22Rv1 (cell line): ENCODE data around the gene RPS19BP1.

ENCODE experiments used
- ZFX ChIP-seq: fragments of 450-650 bp; IDR thresholded peaks from 2 replicates; pipeline ENCODE4 v1.6.1; 2017; ENCODE audit warnings: antibody characterized with exemption, borderline replicate concordance
- TF ChIP-seq, protein P1 (sequence below): fragments of 450-650 bp; IDR thresholded peaks from 2 replicates; pipeline ENCODE4 v1.5.1; 2017; ENCODE audit warnings: mild to moderate bottlenecking

DNA sequence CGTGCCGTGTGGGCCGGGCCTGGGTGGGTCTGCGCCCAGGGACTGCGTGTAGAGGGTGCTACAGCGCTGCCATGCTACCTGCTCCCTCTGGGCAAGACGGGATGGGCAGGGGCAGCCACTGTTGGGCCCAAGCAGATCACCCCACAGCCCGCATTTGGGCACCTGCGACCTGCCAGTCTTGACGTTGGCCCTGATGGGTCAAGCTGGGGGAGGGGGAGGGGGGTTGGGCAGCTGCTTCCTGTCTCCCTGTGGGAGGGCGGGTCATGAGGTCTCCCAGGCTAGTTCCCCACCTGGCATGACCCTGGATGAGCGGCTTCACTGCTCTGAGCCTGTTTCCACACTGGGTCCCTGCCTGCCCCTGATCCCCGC is 2.8 kb upstream of the RPS19BP1 start:
- TF ChIP-seq, protein P1, sequence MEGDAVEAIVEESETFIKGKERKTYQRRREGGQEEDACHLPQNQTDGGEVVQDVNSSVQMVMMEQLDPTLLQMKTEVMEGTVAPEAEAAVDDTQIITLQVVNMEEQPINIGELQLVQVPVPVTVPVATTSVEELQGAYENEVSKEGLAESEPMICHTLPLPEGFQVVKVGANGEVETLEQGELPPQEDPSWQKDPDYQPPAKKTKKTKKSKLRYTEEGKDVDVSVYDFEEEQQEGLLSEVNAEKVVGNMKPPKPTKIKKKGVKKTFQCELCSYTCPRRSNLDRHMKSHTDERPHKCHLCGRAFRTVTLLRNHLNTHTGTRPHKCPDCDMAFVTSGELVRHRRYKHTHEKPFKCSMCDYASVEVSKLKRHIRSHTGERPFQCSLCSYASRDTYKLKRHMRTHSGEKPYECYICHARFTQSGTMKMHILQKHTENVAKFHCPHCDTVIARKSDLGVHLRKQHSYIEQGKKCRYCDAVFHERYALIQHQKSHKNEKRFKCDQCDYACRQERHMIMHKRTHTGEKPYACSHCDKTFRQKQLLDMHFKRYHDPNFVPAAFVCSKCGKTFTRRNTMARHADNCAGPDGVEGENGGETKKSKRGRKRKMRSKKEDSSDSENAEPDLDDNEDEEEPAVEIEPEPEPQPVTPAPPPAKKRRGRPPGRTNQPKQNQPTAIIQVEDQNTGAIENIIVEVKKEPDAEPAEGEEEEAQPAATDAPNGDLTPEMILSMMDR: no peak
- no peak for TF ChIP-seq ZFX
